ENCODE results near the gene BAZ2B.

DNA sequence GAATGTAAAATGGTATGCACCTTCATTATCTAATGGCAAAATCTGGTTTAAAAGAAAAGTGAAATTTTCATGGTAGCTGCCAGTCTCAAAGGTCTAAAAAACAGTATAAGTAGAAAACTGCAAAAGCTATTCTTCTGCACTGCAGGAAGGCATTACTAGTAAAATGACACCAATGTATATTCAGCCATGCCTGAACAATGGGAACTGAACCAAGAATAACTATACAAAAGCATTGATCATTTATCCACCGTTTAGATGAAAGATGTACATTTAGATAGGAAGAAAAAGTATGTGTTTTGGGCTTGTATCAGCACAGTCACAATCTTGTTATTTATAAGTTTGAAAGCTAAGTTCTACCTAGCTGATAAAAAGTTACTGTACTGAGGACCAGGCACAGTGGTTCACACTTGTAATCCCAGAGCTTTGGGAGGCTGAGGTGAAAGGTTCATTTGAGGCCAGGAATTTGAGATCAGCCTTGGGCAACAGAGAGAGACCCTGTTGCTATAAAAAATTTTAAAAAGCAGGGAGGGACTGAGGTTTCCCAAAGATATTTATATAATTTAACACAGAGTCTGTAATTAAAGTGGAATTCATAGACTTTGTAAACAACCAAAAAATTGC is 166.7 kb downstream of the BAZ2B start:
- TF ChIP-seq, protein P1, sequence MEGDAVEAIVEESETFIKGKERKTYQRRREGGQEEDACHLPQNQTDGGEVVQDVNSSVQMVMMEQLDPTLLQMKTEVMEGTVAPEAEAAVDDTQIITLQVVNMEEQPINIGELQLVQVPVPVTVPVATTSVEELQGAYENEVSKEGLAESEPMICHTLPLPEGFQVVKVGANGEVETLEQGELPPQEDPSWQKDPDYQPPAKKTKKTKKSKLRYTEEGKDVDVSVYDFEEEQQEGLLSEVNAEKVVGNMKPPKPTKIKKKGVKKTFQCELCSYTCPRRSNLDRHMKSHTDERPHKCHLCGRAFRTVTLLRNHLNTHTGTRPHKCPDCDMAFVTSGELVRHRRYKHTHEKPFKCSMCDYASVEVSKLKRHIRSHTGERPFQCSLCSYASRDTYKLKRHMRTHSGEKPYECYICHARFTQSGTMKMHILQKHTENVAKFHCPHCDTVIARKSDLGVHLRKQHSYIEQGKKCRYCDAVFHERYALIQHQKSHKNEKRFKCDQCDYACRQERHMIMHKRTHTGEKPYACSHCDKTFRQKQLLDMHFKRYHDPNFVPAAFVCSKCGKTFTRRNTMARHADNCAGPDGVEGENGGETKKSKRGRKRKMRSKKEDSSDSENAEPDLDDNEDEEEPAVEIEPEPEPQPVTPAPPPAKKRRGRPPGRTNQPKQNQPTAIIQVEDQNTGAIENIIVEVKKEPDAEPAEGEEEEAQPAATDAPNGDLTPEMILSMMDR (IDR thresholded peaks at IDR 0.05), result no peak
- no peak for TF ChIP-seq POLR2A (IDR thresholded peaks at IDR 0.05)
